H9 (cell line): Measurements from ENCODE around the gene KRTDAP. TPM values are rescaled to one million over a fixed set of nuclear protein-coding genes. Genes with fewer than 3 reads are reported as not detected.

Source experiments
- DNase-seq: peaks from one replicate; pipeline ENCODE4 v3.0.0-alpha.2; 2017
- H2AFZ ChIP-seq: one replicate; pipeline ENCODE4 v1.6.1; 2013; ENCODE audit warnings: mild to moderate bottlenecking, low read length, control low read depth, moderate library complexity
- H2AK5ac ChIP-seq: 2 replicates; pipeline ENCODE4 v1.6.1; 2013; ENCODE audit warnings: low read length, control low read depth, mixed read lengths; ENCODE audit not compliant: insufficient read length
- H2BK120ac ChIP-seq: one replicate; pipeline ENCODE4 v1.6.1; 2013; ENCODE audit warnings: low read depth, mild to moderate bottlenecking, low read length, control low read depth, inconsistent platforms; ENCODE audit not compliant: poor library complexity, severe bottlenecking
- H2BK12ac ChIP-seq: 2 replicates; pipeline ENCODE4 v1.6.1; 2013; ENCODE audit warnings: low read length, control low read depth, mixed read lengths, low read depth; ENCODE audit not compliant: insufficient read length
- H2BK15ac ChIP-seq: 2 replicates; pipeline ENCODE4 v1.6.1; 2013; ENCODE audit warnings: low read depth, low read length, control low read depth
- H2BK20ac ChIP-seq: one replicate; pipeline ENCODE4 v1.6.1; 2013; ENCODE audit warnings: low read depth, mild to moderate bottlenecking, low read length, control low read depth, inconsistent platforms; ENCODE audit not compliant: poor library complexity, severe bottlenecking
- H2BK5ac ChIP-seq: 2 replicates; pipeline ENCODE4 v1.6.1; 2013; ENCODE audit warnings: low read length, control low read depth, mixed read lengths; ENCODE audit not compliant: insufficient read length
- H3K14ac ChIP-seq: 2 replicates; pipeline ENCODE4 v1.6.1; 2013; ENCODE audit warnings: low read length, control low read depth; ENCODE audit not compliant: insufficient read depth
- H3K18ac ChIP-seq: 2 replicates; pipeline ENCODE4 v1.6.1; 2013; ENCODE audit warnings: low read depth, mild to moderate bottlenecking, mixed read lengths, low read length, control low read depth; ENCODE audit not compliant: insufficient read length
- H3K23ac ChIP-seq: 2 replicates; pipeline ENCODE4 v1.6.1; 2013; ENCODE audit warnings: low read length, control low read depth, mixed read lengths, low read depth; ENCODE audit not compliant: insufficient read length
- H3K23me2 ChIP-seq: 2 replicates; pipeline ENCODE4 v1.6.1; 2013; ENCODE audit warnings: low read depth, mild to moderate bottlenecking, mixed read lengths, low read length, control low read depth; ENCODE audit not compliant: insufficient read length, poor library complexity, severe bottlenecking
- H3K27ac ChIP-seq: 2 replicates; pipeline ENCODE4 v1.5.1; 2013; ENCODE audit warnings: low read length, control low read depth, mixed read lengths, low read depth; ENCODE audit not compliant: insufficient read length
- H3K27me3 ChIP-seq: 2 replicates; pipeline ENCODE4 v1.6.1; 2013; ENCODE audit warnings: low read length, control low read depth, inconsistent platforms; ENCODE audit not compliant: insufficient read depth
- H3K4ac ChIP-seq: 2 replicates; pipeline ENCODE4 v1.6.1; 2013; ENCODE audit warnings: low read depth, mild to moderate bottlenecking, control low read depth, inconsistent platforms, low read length, moderate library complexity
- H3K4me1 ChIP-seq: 2 replicates; pipeline ENCODE4 v1.6.1; 2013; ENCODE audit warnings: low read length, control low read depth, inconsistent platforms; ENCODE audit not compliant: insufficient read depth
- H3K4me2 ChIP-seq: 2 replicates; pipeline ENCODE4 v1.6.1; 2013; ENCODE audit warnings: low read length, control low read depth, mixed read lengths; ENCODE audit not compliant: insufficient read length, insufficient read depth
- H3K56ac ChIP-seq: 2 replicates; pipeline ENCODE4 v1.6.1; 2013; ENCODE audit warnings: low read depth, mild to moderate bottlenecking, mixed read lengths, low read length, control low read depth; ENCODE audit not compliant: insufficient read length
- H3K79me1 ChIP-seq: 2 replicates; pipeline ENCODE4 v1.6.1; 2013; ENCODE audit warnings: low read depth, mild to moderate bottlenecking, moderate library complexity, low read length, control low read depth, inconsistent platforms; ENCODE audit not compliant: insufficient read depth, poor library complexity, severe bottlenecking
- H3K79me2 ChIP-seq: 2 replicates; pipeline ENCODE4 v1.6.1; 2013; ENCODE audit warnings: low read length, control low read depth, inconsistent platforms; ENCODE audit not compliant: insufficient read depth
- H3K9ac ChIP-seq: 2 replicates; pipeline ENCODE4 v1.6.1; 2013; ENCODE audit warnings: low read length, control low read depth, mixed read lengths; ENCODE audit not compliant: insufficient read length; ENCODE audit errors: extremely low read depth
- H3K9me3 ChIP-seq: one replicate; pipeline ENCODE4 v1.6.1; 2013; ENCODE audit warnings: low read depth, low read length, inconsistent platforms; ENCODE audit not compliant: control insufficient read depth
- H3T11ph ChIP-seq: one replicate; pipeline ENCODE4 v1.6.1; 2013; ENCODE audit warnings: mild to moderate bottlenecking, low read length, control low read depth, inconsistent platforms
- H4K20me1 ChIP-seq: one replicate; pipeline ENCODE4 v1.6.1; 2013; ENCODE audit not compliant: control insufficient read depth, insufficient read length, insufficient read depth
- H4K5ac ChIP-seq: 2 replicates; pipeline ENCODE4 v1.6.1; 2013; ENCODE audit warnings: low read depth, mild to moderate bottlenecking, mixed read lengths, low read length, control low read depth; ENCODE audit not compliant: insufficient read length
- H4K8ac ChIP-seq: replicated peaks from 2 replicates; pipeline ENCODE4 v1.6.1; 2013; ENCODE audit warnings: low read length, control low read depth, mixed read lengths, low read depth; ENCODE audit not compliant: insufficient read length
- H4K91ac ChIP-seq: 2 replicates; pipeline ENCODE4 v1.6.1; 2013; ENCODE audit warnings: low read depth, mild to moderate bottlenecking, moderate library complexity, mixed read lengths, low read length, control low read depth; ENCODE audit not compliant: insufficient read length
- H3K27ac Mint-ChIP-seq, 3 experiments: 2 replicates in 2 of 3; 3 replicates in 1 of 3; pipeline ENCODE4 v1.8.0; 2020 to 2021; ENCODE audit warnings: mixed read lengths in 3 of 3, mild to moderate bottlenecking in 1 of 3, moderate library complexity in 1 of 3
- H3K27me3 Mint-ChIP-seq: 2 replicates; pipeline ENCODE4 v1.8.0; 2021; ENCODE audit warnings: low read depth, mild to moderate bottlenecking, moderate library complexity, mixed read lengths
- H3K36me3 Mint-ChIP-seq, 3 experiments: 2 replicates in 2 of 3; 3 replicates in 1 of 3; pipeline ENCODE4 v1.8.0; 2020 to 2021; ENCODE audit warnings: low read depth in 3 of 3, mixed read lengths in 3 of 3; ENCODE audit not compliant: insufficient read depth in 1 of 3
- H3K4me1 Mint-ChIP-seq, 2 experiments: 2 replicates each; pipeline ENCODE4 v1.8.0; 2020; ENCODE audit warnings: mixed read lengths in 2 of 2
- H3K4me3 Mint-ChIP-seq, 2 experiments: 2 replicates in 1 of 2; 3 replicates in 1 of 2; pipeline ENCODE4 v1.8.0; 2020 to 2021; ENCODE audit warnings: mild to moderate bottlenecking in 2 of 2, mixed read lengths in 2 of 2, moderate library complexity in 1 of 2
- H3K9me3 Mint-ChIP-seq, 2 experiments: 2 replicates in 1 of 2; 3 replicates in 1 of 2; pipeline ENCODE4 v1.8.0; 2020; ENCODE audit warnings: mild to moderate bottlenecking in 2 of 2, mixed read lengths in 2 of 2, moderate library complexity in 1 of 2
- WGBS: extraction: QIAGEN DNeasy Blood & Tissue Kit; methylation state at CpG from one replicate; pipeline ENCODE4 v1.1.7; 2013; ENCODE audit warnings: missing lambda C conversion rate, low lambda C conversion rate, mixed read lengths; ENCODE audit not compliant: insufficient read length; ENCODE audit errors: extremely low coverage; 5-methylcytosine and 5-hydroxymethylcytosine counted together
- total RNA-seq: library from RNA; stranded (reverse); gene quantifications from 2 replicates; pipeline ENCODE4 v1.2.1, GENCODE V29; 2021
- TF ChIP-seq, protein P1 (sequence below): fragments of 200-600 bp; sonication (generic); conservative IDR thresholded peaks from 3 replicates; pipeline ENCODE4 v1.8.0; 2021; ENCODE audit warnings: antibody characterized with exemption, mild to moderate bottlenecking

Gene KRTDAP
- total RNA-seq, 1 experiment from 2014 or later: 0.87 TPM

DNA sequence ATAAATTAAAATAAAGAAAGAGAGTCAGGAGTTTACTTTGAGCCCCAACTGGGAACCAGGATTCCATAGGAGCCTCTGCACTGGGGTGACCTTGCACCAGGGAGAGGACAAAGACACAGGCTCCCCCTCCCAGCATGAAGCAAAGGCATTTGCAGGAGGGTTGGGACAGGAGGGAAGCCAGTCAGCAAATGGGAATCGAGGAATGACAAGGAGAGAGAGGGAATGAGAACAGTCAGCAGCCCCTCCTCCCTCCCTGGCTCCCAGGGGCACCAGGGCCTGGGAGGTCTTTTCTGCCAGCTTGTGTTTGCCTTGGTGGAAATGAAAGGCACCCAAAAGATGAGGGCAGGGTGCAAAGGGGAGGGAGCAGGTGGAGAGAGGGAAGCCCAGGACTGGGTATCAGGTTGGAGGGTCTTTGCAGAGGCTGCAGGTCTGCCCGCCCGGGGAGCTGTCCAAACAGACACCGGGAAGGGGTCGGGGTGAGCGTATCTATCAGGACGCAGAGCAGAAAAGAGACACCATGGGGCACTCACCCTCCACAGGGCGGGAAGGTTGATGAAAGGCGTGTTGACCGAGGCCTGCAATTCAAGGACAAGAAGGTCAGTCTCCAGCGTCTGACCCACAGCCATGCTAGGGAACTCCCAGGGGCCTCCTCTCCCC lies 34.0 kb upstream of the KRTDAP start:
- peak overlapping the region; percentile 1 for H3K4me2 ChIP-seq
- H3K4ac ChIP-seq: no peak overlapping the region
- H3K23ac ChIP-seq: no peak overlapping the region
- no peak overlapping the region for H3K56ac ChIP-seq
- H3K4me1 ChIP-seq: peaks cover 5% of the 10 kb centered on the region; the same call in 1 of the 2 replicates
- no peaks in the 10 kb centered on the region for H3K9me3 ChIP-seq
- Mint-ChIP-seq H3K27ac (peak overlapping the region in 2 of 3 experiments; percentile 52 to 65; a peak in 4 of 7 replicates), H3K9me3 (no peaks in the 10 kb centered on the region; a peak in 1 of 5 replicates), H3K4me3 (peak overlapping the region in 1 of 2 experiments; percentile 72; a peak in 3 of 5 replicates), H3K27me3 (peaks cover 48% of the 10 kb centered on the region), H3K36me3 (no peaks in the 10 kb centered on the region; a peak in 2 of 7 replicates), H3K4me1 (peaks cover 18 to 42% of the 10 kb centered on the region in 2 experiments)
- H3K27ac ChIP-seq: no peak overlapping the region
- H2BK15ac ChIP-seq: no peak overlapping the region
- H4K8ac ChIP-seq: no peak overlapping the region
- no peaks in the 10 kb centered on the region for H3K79me1 ChIP-seq
- H2BK120ac ChIP-seq: no peak overlapping the region
- no peaks in the 10 kb centered on the region for H3K27me3 ChIP-seq
- peak overlapping the region; percentile 43; the same call in 1 of the 2 replicates for H3K14ac ChIP-seq
- DNase-seq: peak; percentile 58
- no peak overlapping the region for H2BK12ac ChIP-seq
- H3K79me2 ChIP-seq: no peaks in the 10 kb centered on the region
- no peak overlapping the region for H2AK5ac ChIP-seq
- peaks cover 7% of the 10 kb centered on the region for H3K23me2 ChIP-seq
- no peak overlapping the region for H2BK20ac ChIP-seq
- H2AFZ ChIP-seq: no peak overlapping the region
- no peak overlapping the region for H3T11ph ChIP-seq
- H3K18ac ChIP-seq: no peak overlapping the region
- no CpG with 5 or more reads among the region's 11 CpGs for WGBS
- H2BK5ac ChIP-seq: no peak overlapping the region
- TF ChIP-seq, protein P1, sequence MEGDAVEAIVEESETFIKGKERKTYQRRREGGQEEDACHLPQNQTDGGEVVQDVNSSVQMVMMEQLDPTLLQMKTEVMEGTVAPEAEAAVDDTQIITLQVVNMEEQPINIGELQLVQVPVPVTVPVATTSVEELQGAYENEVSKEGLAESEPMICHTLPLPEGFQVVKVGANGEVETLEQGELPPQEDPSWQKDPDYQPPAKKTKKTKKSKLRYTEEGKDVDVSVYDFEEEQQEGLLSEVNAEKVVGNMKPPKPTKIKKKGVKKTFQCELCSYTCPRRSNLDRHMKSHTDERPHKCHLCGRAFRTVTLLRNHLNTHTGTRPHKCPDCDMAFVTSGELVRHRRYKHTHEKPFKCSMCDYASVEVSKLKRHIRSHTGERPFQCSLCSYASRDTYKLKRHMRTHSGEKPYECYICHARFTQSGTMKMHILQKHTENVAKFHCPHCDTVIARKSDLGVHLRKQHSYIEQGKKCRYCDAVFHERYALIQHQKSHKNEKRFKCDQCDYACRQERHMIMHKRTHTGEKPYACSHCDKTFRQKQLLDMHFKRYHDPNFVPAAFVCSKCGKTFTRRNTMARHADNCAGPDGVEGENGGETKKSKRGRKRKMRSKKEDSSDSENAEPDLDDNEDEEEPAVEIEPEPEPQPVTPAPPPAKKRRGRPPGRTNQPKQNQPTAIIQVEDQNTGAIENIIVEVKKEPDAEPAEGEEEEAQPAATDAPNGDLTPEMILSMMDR: no peak
- H3K9ac ChIP-seq: no peak overlapping the region
- H4K20me1 ChIP-seq: no peaks in the 10 kb centered on the region
- no peak overlapping the region for H4K91ac ChIP-seq
- no peak overlapping the region for H4K5ac ChIP-seq
